Caco-2 (cell line): ENCODE measurements around the gene SP3. TPM values are rescaled to one million over a fixed set of nuclear protein-coding genes. Genes with fewer than 3 reads are reported as not detected.

Experiments
- BruUV-seq: library from RNA; stranded (reverse); fragments of 400-500 nt; replicated peaks from 2 replicates; lab custom pipeline; 2021; lab: Mats Ljungman, UMichigan
- CTCF ChIA-PET: fragments of 300-600 bp; sonication (Branson Sonifier 250); formaldehyde crosslinking; loops from one replicate; lab custom pipeline; 2022; ENCODE audit warnings: antibody characterized with exemption; lab: Charles Lee
- POLR2A ChIA-PET: fragments of 300-600 bp; sonication (Branson Sonifier 250); formaldehyde crosslinking; loops from one replicate; lab custom pipeline; 2022; ENCODE audit warnings: antibody characterized with exemption; lab: Charles Lee
- DNase-seq, 2 experiments: peaks; one replicate each; pipeline versions ENCODE4 v3.0.0 to v3.0.0-alpha.2; 2020 to 2022
- H3K27me3 ChIP-seq: replicated peaks from 2 replicates; pipeline ENCODE4 v1.6.0; 2011; ENCODE audit warnings: low read length; ENCODE audit not compliant: control insufficient read depth, insufficient read depth
- H3K36me3 ChIP-seq: 2 replicates; pipeline ENCODE4 v1.5.1; 2011; ENCODE audit warnings: low read length; ENCODE audit not compliant: control insufficient read depth, insufficient read depth
- H3K4me1 ChIP-seq: fragments of 250-450 bp; sonication (Bioruptor Pico); 2 replicates; pipeline ENCODE4 v1.5.1; 2020; ENCODE audit warnings: mild to moderate bottlenecking
- H3K4me3 ChIP-seq: 2 replicates; pipeline ENCODE4 v1.5.1; 2011; ENCODE audit warnings: low read depth, mild to moderate bottlenecking, control low read depth, low read length
- H3K9me3 ChIP-seq: fragments of 250-450 bp; sonication (Bioruptor Pico); 2 replicates; pipeline ENCODE4 v1.5.1; 2020; ENCODE audit warnings: mild to moderate bottlenecking, moderate library complexity
- H3K27ac Mint-ChIP-seq: one replicate; pipeline ENCODE4 v1.8.0; 2022; ENCODE audit warnings: mixed read lengths; ENCODE audit not compliant: unreplicated experiment
- H3K27me3 Mint-ChIP-seq: one replicate; pipeline ENCODE4 v1.8.0; 2022; ENCODE audit warnings: mixed read lengths; ENCODE audit not compliant: insufficient read depth, unreplicated experiment
- H3K36me3 Mint-ChIP-seq: one replicate; pipeline ENCODE4 v1.8.0; 2022; ENCODE audit warnings: mild to moderate bottlenecking, mixed read lengths; ENCODE audit not compliant: insufficient read depth, unreplicated experiment
- H3K4me1 Mint-ChIP-seq: one replicate; pipeline ENCODE4 v1.8.0; 2022; ENCODE audit warnings: low read depth, mixed read lengths; ENCODE audit not compliant: unreplicated experiment
- H3K4me3 Mint-ChIP-seq: one replicate; pipeline ENCODE4 v1.8.0; 2022; ENCODE audit warnings: mild to moderate bottlenecking, moderate library complexity, mixed read lengths; ENCODE audit not compliant: unreplicated experiment
- H3K9me3 Mint-ChIP-seq: one replicate; pipeline ENCODE4 v1.8.0; 2022; ENCODE audit warnings: mixed read lengths; ENCODE audit not compliant: unreplicated experiment
- CTCF ChIP-seq, 2 experiments: fragments of 200-600 bp in 1 of 2; IDR thresholded peaks; 1 replicate in 1 of 2; 2 replicates in 1 of 2; pipeline versions ENCODE4 v1.5.1 to v1.8.0; 2011 to 2022; ENCODE audit warnings: antibody characterized with exemption in 1 of 2, control low read depth in 1 of 2, inconsistent platforms in 1 of 2, low read depth in 1 of 2, low read length in 1 of 2, mild to moderate bottlenecking in 1 of 2, moderate library complexity in 1 of 2; ENCODE audit not compliant: insufficient read depth in 1 of 2, severe bottlenecking in 1 of 2, unreplicated experiment in 1 of 2
- intact Hi-C: fragments of 100-400 bp; cut with micrococcal nuclease; formaldehyde crosslinking; loops from one replicate; pipeline ENCODE4 v1.10.0; 2022; ENCODE audit not compliant: unreplicated experiment
- total RNA-seq: library from RNA; stranded (reverse); gene quantifications from 2 replicates; pipeline ENCODE4 v1.2.3, GENCODE V29; 2022

Gene SP3
- total RNA-seq, 1 experiment from 2014 or later, result 111 TPM

DNA sequence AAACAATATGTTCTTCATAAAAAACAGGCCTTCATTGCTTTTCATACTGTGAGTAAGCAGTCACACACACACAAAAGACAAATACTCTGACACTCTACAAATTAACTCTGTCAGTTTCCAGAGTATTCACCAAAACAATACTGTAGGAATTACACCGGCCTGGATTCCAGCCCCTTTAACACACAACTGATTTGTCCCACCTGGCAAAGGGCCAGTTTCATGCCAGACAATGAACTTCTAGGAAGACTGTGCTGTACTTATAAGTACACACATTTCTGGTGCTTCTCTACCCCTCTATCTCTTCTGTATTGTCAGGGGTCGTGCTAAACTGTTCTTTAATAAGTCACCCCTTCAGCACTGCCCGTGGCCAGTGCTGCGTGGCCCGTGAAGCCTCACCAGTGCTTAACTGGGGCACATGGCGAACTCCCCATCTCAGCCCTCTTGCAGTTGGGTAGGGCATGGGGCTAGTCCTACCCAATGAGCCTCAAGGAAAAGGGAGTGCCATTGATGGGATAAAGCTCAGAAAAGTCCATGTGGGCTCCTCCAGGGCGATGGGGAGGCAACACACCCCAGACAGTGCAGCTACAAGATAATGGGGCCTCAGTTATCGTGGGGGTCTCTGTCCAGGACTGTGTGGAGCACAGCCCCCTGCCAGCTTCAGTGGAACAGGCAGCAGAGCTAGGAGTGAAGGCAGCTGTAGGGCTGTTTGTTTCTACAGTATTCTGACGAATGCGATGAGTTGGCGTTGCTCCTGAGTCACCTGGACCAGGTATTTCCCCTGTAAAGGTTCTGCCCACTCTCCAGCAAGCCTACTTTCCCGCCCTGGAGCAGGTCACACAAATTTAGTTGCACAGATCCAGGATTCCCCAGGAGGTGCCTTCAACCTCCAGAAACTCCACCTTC is 99.0 kb downstream of the SP3 start:
- H3K27me3 ChIP-seq, result no peaks in the 10 kb centered on the region
- Mint-ChIP-seq H3K27me3 (peaks cover 3% of the 10 kb centered on the region), H3K27ac (no peak overlapping the region), H3K36me3 (no peaks in the 10 kb centered on the region), H3K4me1 (no peaks in the 10 kb centered on the region), H3K4me3 (no peak overlapping the region), H3K9me3 (no peaks in the 10 kb centered on the region)
- no peaks in the 10 kb centered on the region for H3K36me3 ChIP-seq
- no peak overlapping the region for H3K4me3 ChIP-seq
- no peaks in the 10 kb centered on the region for H3K4me1 ChIP-seq
- no TSS peak for BruUV-seq
- ChIA-PET POLR2A (no interaction called here), CTCF (no interaction called here)
- H3K9me3 ChIP-seq, result no peaks in the 10 kb centered on the region
- intact Hi-C loops, result no loop called here
- DNase-seq, result no peak
- no peak for TF ChIP-seq CTCF (IDR thresholded peaks at IDR 0.05; ENCODE audit: insufficient read depth in 1 of 2, low read depth in 1 of 2, low read length in 1 of 2, severe bottlenecking in 1 of 2, unreplicated experiment in 1 of 2)

DNA sequence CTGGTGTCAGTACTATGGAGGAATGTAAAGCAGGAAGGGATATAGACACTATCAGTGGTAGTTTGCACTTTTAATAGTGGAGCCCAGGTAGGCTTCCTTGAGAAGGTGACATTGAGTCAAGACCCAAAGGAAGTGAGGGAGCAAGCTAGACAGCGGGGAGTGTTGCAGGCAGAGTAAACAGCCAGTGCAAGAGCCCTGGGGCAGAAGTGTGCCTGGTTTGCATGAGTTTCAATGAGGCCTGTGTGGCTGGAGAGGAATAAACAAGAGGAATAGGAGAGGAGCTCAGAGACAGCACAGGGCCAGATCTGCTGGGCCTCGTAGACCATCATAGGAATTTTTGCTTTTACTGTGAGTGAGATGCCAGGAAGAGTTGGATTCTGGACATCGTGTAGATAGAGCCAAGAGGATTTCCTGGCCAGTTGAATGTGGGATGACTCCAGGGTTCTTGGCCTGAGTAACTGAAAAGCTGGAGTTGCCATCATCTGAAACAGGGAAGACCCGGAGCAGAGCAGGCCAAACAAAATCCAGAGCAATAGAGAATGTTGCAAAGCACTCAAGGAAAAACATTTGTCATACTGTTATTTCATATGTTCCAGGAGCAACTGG is 102.5 kb downstream of the SP3 start:
- no peak overlapping the region for H3K4me3 Mint-ChIP-seq
- no peak overlapping the region for H3K27ac Mint-ChIP-seq
- no peaks in the 10 kb centered on the region for H3K4me1 Mint-ChIP-seq
- BruUV-seq, result no TSS peak
- Histone ChIP-seq H3K4me3 (no peak overlapping the region), H3K36me3 (no peaks in the 10 kb centered on the region), H3K4me1 (no peaks in the 10 kb centered on the region), H3K9me3 (no peaks in the 10 kb centered on the region), H3K27me3 (no peaks in the 10 kb centered on the region)
- intact Hi-C loops, result no loop called here
- H3K36me3 Mint-ChIP-seq, result no peaks in the 10 kb centered on the region
- no peak for TF ChIP-seq CTCF (IDR thresholded peaks at IDR 0.05; ENCODE audit: insufficient read depth in 1 of 2, low read depth in 1 of 2, low read length in 1 of 2, severe bottlenecking in 1 of 2, unreplicated experiment in 1 of 2)
- H3K27me3 Mint-ChIP-seq, result peaks cover 11% of the 10 kb centered on the region
- ChIA-PET CTCF (no interaction called here), POLR2A (no interaction called here)
- DNase-seq, result no peak
- no peaks in the 10 kb centered on the region for H3K9me3 Mint-ChIP-seq

DNA sequence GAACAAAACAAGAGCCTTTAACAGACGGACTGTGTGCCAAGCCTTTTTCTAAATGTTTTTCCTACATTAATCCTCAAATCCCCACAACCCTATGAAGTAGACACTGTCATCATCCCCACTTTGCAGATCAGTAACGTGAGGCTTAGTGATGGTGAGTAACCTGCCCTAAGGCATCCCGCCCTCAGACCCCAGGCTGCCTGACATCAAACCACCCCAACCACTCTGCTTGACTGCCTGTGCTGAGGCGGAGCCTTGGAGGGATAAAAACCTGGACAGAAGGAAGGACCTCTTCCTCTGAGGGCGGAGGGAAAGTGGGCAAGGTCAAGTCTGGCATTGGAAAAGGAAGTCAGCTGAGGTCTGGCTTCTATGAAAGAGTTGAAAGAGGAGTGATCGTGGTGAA is 104.6 kb downstream of the SP3 start:
- Mint-ChIP-seq H3K36me3 (no peaks in the 10 kb centered on the region), H3K4me1 (no peaks in the 10 kb centered on the region), H3K4me3 (no peak overlapping the region), H3K27me3 (peaks cover 11% of the 10 kb centered on the region), H3K27ac (no peak overlapping the region), H3K9me3 (no peaks in the 10 kb centered on the region)
- H3K4me3 ChIP-seq, result no peak overlapping the region
- no peaks in the 10 kb centered on the region for H3K9me3 ChIP-seq
- no peaks in the 10 kb centered on the region for H3K4me1 ChIP-seq
- ChIA-PET POLR2A (no interaction called here), CTCF (interaction anchor here (0.7 kb wide), 1 partner anchor 16 kb away, joined by 4 read pairs; no protein-coding TSS in a partner anchor)
- DNase-seq, result no peak
- intact Hi-C loops, result no loop called here
- no peaks in the 10 kb centered on the region for H3K36me3 ChIP-seq
- no peaks in the 10 kb centered on the region for H3K27me3 ChIP-seq
- BruUV-seq, result no TSS peak
- TF ChIP-seq CTCF (IDR thresholded peaks at IDR 0.05; ENCODE audit: insufficient read depth in 1 of 2, low read depth in 1 of 2, low read length in 1 of 2, severe bottlenecking in 1 of 2, unreplicated experiment in 1 of 2), result no peak
